Lower leg skin (tissue), 4 donors: ENCODE data around the gene APOA1. TPM values are rescaled to one million over a fixed set of nuclear protein-coding genes. Genes with fewer than 3 reads are reported as not detected.

Experiments
- DNase-seq, 2 donors: peaks; one replicate each; pipeline ENCODE4 v3.0.0-alpha.2; 2019; ENCODE audit warnings: low spot score in 2 of 2
- H3K4me3 ChIP-seq: fragments of 200-600 bp; sonication (generic); 2 replicates; pipeline ENCODE4 v1.5.1; 2017; ENCODE audit warnings: mild to moderate bottlenecking, low read depth; ENCODE audit not compliant: poor library complexity, severe bottlenecking
- CTCF ChIP-seq, 3 donors: fragments of 450-650 bp; IDR thresholded peaks; one replicate each; pipeline ENCODE4 v1.5.1; 2016; ENCODE audit warnings: antibody characterized with exemption in 3 of 3, mild to moderate bottlenecking in 3 of 3, moderate library complexity in 2 of 3
- POLR2A ChIP-seq, 2 donors: fragments of 450-650 bp; IDR thresholded peaks; one replicate each; pipeline ENCODE4 v1.6.1; 2016 to 2017; ENCODE audit warnings: antibody characterized with exemption in 2 of 2, mild to moderate bottlenecking in 1 of 2, moderate library complexity in 1 of 2
- WGBS, 2 donors: methylation state at CpG; one replicate each; pipeline ENCODE4 v1.1.5; 2018; 5-methylcytosine and 5-hydroxymethylcytosine counted together
- intact Hi-C: fragments of 100-400 bp; cut with DNase I; formaldehyde crosslinking; loops from one replicate; pipeline ENCODE4 v1.15.0; 2023; ENCODE audit warnings: low total_unique reads
- total RNA-seq, 4 donors: library from RNA; depleted of rRNA; stranded (reverse); fragments of >200 nt; gene quantifications; one replicate each; pipeline ENCODE4 v1.1.0, GENCODE V29; 2016

Gene APOA1
- total RNA-seq, 4 donors from 2014 or later, result 1.6 to 1.7 TPM; not detected in 2

DNA sequence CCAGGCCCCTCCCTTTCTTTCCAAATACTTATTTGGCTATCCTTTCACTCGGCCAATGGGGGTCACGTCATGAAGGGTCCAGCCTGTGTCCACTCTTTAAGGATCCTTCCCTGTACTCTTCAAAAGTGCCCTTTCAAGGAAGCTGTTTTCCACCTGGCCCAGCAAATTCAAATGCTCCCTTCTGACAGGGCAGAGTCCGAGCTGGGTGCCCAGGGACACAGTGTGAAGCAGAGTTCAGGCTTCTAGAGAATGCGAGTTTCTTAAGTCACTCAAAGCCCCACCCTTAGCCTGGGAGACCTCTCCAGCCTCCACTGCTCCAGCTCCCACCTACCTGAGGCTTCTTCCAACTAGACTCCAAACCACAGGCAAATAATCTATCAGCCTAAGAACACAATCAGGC is 5.5 kb upstream of the APOA1 start:
- DNase-seq, result no peak
- intact Hi-C loops, result no loop called here
- no peak overlapping the region for H3K4me3 ChIP-seq
- no peak for TF ChIP-seq POLR2A (IDR thresholded peaks at IDR 0.05)
- no peak for TF ChIP-seq CTCF (IDR thresholded peaks at IDR 0.05)
- WGBS, 2 donors, result 83 to 86% methylated on average over 4 of the region's 4 CpGs

DNA sequence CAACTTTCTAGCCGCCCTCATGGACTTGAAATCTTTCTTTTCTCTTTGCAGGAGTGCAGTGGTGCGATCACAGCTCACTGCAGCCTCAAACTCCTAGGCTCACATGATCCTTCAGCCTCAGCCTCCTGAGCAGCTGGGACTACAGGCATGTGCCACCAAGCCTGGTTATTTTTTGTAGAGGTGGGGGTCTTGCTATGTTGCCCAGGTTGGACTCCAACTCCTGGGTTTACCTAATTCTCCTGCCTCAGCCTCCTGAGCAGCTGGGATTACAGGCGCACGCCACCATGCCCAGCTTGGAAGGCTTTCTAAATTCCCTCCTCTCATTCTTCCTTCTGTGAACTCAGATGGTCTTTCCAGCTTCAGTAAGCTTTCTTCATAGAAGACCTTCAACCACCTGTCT is 4.7 kb upstream of the APOA1 start:
- 96 to 97% methylated on average over 4 of the region's 4 CpGs for WGBS, 2 donors
- no peak overlapping the region for H3K4me3 ChIP-seq
- no peak for TF ChIP-seq POLR2A (IDR thresholded peaks at IDR 0.05)
- no peak for TF ChIP-seq CTCF (IDR thresholded peaks at IDR 0.05)
- intact Hi-C loops, result no loop called here
- no peak for DNase-seq

DNA sequence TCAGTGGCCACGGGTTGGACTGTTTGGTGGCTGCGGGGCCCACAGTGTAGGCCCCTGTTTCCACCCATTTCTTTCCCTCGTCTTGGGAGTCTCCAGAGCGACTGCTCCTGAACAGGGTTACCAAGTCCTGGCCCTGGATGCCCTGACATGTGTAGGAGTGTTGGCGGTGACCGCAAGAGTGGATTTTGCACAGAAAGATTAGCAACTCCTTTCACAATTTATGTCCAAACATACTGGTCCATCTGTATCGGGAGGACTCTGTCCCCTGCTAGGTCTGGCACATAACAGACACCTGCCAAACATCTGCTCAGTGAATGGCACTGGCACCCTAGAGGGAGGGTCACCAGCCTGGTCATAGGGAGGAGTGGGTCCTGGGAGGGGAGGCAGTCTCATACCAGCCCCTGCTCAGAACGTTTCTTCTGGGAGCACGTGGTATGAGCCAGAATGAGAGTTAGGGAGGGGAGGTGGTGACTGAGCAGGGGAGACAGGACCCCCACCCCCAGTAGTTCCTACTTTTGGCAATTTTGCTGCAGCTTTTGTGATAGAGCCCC is 3.4 kb upstream of the APOA1 start:
- no peak overlapping the region for H3K4me3 ChIP-seq
- intact Hi-C loops, result no loop called here
- 70 to 73% methylated on average over 9 of the region's 9 CpGs for WGBS, 2 donors
- TF ChIP-seq POLR2A (IDR thresholded peaks at IDR 0.05) (no peak), CTCF (IDR thresholded peaks at IDR 0.05) (no peak)
- no peak for DNase-seq

DNA sequence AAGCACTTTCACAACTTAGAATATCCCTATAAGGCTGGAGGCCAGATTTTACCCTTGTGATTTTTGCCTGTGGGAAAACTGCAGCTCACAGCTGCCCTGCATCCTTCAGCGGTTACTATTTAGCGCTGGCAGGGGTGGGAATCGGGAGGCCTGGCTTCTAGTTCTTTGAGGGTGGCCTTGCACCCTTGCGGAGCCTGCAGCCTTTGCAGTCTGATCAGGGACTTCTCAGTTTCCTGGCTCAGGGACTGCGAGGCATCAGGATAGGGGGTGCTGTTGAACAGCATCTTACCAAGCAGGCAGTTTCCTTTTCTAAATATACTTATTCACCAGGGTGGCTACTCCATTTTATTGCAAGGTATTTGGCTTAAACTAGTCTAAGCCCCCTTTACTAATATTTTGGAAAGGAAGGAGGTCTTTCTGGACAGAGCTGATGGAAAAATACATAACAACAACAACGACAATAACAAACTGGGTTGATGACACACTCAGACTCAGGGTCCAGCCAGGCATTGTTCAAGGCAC is 2.9 kb upstream of the APOA1 start:
- no peak for DNase-seq
- TF ChIP-seq CTCF (IDR thresholded peaks at IDR 0.05), result no peak
- no peak for TF ChIP-seq POLR2A (IDR thresholded peaks at IDR 0.05)
- 47 to 57% methylated on average over 6 of the region's 6 CpGs for WGBS, 2 donors
- intact Hi-C loops, result no loop called here
- no peak overlapping the region for H3K4me3 ChIP-seq

- intact Hi-C loops, result no loop called here
- WGBS, 2 donors, result 89% methylated on average over 6 of the region's 6 CpGs
- TF ChIP-seq CTCF (IDR thresholded peaks at IDR 0.05), result no peak
- TF ChIP-seq POLR2A (IDR thresholded peaks at IDR 0.05), result no peak
- no peak for DNase-seq
- no peak overlapping the region for H3K4me3 ChIP-seq
Observed at GRCh38 chr11:116838321-116839084, 1.1 kb upstream of the APOA1 start.
